ENCODE data around the gene TMEM145.

Gene TMEM145

DNA sequence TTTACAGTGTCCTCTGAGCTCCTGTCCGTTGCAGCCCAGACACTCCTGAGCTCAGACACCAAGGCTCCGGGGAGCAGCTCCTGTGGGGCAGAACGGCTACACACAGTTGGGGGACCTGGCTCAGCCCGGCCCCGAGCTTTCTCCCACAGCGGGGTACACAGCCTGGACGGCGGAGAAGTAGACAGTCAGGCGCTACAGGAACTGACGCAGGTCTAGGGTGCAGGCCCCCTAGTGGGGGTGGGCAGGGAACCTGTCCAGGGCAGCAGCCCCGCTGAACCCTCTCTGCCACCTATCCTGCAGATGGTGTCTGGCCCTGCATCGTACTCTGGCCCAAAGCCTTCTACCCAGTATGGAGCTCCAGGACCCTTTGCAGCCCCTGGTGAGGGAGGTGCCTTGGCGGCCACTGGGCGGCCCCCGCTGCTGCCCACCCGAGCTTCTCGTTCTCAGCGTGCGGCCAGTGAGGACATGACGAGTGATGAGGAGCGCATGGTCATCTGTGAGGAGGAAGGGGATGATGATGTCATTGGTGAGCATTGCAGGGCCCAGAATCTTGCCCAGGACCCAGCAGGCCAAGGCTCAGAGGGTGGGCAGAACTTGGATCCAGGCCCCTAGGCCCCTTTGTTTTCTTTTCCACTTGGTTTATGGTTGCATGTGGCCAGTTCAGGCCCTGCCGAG, 24.1 kb upstream of the TMEM145 start:
- DNase-seq (ENCODE audit: low read depth, low spot score) = no peak

DNA sequence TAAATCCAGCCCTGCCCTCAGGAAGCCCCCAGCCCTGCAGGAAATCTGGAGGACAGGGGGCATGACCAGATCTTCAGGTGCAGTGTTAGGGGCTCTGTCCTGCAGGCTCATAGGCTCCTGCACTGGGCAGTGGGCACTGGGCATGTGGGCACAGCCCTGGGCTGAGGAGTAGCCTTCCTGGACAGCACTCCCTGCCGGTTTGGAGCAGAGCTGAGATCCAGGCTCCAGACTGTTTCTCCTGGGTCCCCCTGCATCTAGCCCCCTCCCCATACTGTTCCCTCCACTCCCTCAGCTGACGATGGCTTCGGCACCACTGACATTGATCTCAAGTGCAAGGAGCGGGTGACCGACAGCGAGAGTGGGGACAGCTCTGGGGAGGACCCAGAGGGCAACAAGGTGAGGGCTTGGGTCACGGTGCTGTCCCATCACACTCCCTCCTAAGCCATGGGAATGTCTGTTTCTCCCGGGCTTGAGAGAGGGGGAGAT, 23.5 kb upstream of the TMEM145 start:
- DNase-seq (ENCODE audit: low read depth, low spot score) = no peak

DNA sequence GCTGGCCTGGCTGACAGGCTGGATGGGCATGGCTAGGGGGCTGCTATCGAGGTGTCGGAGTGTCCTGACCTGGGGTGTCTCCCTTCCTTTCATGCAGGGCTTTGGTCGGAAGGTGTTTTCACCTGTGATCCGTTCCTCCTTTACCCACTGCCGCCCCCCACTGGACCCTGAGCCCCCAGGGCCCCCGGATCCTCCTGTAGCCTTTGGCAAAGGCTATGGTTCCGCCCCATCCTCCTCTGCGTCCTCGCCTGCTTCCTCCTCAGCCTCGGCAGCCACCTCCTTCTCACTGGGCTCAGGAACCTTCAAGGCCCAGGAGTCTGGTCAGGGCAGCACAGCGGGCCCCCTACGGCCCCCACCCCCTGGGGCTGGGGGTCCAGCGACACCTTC, 23.0 kb upstream of the TMEM145 start:
- no peak for DNase-seq (ENCODE audit: low read depth, low spot score)

DNA sequence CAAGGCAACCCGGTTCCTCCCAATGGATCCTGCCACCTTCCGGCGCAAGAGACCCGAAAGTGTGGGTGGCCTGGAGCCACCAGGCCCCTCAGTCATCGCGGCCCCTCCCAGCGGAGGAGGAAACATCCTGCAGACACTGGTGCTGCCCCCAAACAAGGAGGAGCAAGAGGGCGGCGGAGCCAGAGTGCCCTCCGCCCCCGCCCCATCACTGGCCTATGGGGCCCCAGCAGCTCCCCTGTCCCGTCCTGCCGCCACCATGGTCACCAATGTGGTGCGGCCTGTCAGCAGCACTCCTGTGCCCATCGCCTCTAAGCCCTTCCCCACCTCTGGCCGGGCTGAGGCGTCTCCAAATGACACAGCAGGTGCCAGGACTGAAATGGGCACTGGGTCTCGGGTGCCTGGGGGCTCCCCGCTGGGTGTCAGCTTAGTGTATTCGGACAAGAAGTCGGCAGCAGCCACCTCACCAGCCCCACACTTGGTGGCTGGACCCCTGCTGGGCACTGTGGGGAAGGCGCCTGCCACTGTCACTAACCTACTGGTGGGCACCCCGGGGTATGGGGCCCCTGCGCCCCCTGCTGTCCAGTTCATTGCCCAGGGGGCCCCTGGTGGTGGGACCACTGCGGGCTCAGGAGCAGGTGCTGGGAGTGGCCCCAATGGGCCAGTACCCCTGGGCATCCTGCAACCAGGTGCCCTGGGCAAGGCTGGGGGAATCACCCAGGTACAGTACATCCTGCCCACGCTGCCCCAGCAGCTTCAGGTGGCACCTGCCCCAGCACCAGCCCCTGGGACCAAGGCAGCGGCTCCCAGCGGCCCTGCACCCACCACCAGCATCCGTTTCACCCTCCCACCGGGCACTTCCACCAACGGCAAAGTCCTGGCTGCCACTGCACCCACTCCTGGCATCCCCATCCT, 22.3 kb upstream of the TMEM145 start:
- DNase-seq (ENCODE audit: low read depth, low spot score) = peak; percentile 44

DNA sequence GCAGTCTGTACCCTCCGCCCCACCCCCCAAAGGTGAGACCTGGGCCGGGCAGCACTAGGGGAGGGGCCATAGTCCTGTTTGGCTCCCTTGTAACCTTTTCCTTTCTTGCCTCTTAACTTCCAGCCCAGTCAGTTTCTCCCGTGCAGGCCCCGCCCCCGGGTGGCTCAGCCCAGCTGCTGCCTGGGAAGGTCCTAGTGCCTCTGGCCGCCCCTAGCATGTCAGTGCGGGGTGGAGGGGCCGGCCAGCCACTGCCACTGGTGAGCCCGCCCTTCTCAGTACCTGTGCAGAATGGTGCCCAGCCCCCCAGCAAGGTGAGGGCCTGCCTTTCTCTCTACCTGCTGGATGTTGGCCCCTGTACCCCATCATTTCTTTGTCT, 21.7 kb upstream of the TMEM145 start:
- DNase-seq (ENCODE audit: low read depth, low spot score) = peak; percentile 69

DNA sequence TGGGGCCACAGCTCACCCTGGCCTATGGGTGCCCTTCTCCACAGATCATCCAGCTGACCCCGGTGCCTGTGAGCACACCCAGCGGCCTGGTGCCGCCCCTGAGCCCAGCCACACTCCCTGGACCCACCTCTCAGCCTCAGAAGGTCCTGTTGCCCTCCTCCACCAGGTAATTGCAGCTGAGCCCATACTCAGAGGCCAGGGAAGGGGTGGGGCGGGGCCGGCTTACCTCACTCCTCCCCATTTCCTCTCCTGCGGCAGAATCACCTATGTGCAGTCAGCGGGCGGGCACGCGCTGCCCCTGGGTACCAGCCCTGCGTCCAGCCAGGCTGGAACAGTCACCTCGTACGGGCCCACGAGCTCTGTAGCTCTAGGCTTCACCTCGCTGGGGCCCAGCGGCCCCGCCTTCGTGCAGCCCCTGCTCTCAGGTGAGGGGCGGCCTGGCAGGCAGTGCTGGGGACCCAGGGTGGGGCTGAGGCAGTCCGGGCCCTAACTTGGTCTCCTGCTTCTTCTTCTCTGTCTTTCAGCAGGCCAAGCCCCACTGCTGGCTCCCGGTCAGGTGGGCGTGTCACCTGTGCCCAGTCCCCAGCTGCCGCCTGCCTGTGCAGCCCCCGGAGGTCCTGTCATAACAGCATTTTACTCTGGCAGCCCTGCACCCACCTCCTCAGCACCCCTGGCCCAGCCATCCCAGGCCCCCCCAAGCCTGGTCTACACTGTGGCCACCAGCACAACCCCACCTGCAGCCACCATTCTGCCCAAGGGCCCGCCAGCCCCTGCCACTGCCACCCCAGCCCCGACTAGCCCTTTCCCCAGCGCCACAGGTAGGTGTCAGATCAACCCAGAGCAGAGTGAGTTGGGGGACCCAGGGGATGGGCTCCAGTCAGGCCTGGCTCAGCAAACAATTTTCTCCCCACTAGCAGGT, 20.8 kb upstream of the TMEM145 start:
- no peak for DNase-seq (ENCODE audit: low read depth, low spot score)

DNA sequence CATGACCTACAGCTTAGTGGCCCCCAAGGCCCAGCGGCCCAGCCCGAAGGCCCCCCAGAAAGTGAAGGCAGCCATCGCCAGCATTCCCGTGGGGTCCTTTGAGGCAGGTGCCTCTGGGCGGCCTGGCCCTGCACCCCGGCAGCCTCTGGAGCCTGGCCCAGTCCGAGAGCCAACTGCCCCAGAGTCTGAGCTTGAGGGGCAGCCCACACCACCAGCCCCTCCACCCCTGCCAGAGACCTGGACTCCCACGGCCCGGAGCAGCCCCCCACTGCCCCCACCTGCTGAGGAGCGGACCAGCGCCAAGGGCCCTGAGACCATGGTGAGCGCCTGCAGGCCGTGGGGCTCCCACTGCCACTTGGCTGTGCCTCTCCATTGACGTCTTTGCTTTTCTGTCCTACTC, 20.1 kb upstream of the TMEM145 start:
- DNase-seq (ENCODE audit: low read depth, low spot score) = no peak

DNA sequence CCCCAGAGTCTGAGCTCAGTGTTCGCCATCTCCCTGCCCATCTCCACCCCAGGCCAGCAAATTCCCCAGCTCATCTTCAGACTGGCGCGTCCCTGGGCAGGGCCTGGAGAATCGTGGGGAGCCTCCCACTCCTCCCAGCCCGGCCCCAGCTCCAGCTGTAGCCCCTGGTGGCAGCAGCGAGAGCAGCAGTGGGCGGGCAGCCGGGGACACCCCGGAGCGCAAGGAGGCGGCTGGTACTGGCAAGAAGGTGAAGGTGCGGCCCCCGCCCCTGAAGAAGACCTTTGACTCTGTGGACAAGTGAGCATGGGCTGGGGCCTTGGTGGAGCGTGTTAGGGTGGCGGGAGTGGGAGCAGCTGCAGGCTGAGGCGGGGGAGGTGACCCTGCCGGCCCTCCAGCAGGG, 19.6 kb upstream of the TMEM145 start:
- DNase-seq (ENCODE audit: low read depth, low spot score) = no peak

DNA sequence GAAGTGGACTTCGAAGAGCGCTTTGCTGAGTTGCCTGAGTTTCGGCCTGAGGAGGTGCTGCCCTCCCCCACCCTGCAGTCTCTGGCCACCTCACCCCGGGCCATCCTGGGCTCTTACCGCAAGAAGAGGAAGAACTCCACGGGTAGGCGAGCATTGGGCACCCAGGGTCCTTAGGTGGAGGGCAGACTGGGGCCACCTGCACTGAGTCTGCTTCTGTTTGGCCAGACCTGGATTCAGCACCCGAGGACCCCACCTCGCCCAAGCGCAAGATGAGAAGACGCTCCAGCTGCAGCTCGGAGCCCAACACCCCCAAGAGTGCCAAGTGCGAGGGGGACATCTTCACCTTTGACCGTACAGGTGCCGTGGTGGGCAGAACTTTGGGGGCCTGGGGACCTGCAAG, 19.2 kb upstream of the TMEM145 start:
- DNase-seq (ENCODE audit: low read depth, low spot score) = no peak

DNA sequence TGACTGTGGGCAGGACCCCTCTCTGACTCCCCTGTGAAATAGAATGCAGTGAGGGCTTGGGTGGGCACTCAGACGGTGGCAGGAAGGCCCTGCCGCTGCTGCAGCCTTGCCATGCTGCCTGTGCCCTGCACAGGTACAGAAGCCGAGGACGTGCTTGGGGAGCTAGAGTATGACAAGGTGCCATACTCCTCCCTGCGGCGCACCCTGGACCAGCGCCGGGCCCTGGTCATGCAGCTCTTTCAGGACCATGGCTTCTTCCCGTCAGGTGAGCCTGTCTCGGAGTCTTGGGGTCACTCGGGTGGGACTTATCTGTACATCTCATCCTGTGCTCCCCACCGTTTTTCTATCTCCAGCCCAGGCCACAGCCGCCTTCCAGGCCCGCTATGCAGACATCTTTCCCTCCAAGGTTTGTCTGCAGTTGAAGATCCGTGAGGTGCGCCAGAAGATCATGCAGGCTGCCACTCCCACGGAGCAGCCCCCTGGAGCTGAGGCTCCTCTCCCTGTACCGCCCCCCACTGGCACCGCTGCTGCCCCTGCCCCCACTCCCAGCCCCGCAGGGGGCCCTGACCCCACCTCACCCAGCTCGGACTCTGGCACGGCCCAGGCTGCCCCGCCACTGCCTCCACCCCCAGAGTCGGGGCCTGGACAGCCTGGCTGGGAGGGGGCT, 18.5 kb upstream of the TMEM145 start:
- DNase-seq (ENCODE audit: low read depth, low spot score) = no peak

DNA sequence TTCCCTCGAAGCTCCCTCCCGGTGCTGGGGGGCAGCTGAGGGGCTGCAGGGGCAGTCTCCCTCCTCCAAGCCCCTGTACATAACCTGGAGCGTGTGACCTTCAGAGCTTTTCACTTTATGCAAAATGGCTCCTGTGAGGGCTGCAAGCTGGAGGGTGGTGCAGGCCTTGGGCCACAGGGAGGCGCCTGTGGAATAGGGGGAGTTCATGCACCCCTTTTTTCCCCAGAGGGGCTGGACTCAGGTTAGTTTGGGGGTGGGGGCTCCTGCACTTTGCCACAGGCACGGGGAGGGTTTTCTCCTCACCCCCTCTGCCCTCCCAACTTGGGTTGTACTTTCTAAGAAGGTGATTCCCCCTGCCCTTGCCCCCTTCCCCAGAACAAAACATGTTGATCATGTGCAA, 17.8 kb upstream of the TMEM145 start:
- no peak for DNase-seq (ENCODE audit: low read depth, low spot score)

DNA sequence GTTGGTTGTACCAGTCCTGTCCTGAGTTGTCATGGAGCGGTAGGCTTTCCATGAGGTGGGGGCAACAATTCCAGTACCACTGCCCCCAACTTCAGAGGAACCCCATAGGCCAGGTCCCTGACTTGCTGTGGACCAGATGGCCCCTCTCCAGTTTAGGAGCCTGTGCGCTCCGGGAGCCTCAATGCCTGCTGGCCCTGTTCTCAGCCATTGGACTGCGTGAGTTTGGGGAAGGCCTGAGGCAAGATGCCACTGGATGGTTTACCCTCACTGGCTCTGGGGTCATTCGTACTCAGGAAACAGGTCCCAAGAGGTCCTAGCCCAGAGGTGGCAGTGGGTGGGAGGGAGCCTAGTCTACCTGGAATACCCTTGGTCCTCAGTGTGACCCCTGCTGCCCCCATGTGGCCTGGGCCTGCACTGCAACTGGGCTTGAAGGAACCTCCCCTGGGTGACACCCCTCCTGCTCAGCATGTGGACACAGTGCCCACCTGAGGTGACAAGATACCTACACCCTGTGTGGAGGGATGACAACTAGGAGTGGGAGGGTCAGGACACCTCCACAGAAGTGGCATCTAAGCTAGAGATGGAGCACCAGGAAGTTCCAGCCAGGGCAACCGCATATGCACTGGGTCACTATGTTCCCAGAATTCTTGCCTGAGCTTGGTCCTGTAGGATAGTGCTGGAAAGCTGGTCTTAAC, 17.1 kb upstream of the TMEM145 start:
- DNase-seq (ENCODE audit: low read depth, low spot score) = peak; percentile 89

DNA sequence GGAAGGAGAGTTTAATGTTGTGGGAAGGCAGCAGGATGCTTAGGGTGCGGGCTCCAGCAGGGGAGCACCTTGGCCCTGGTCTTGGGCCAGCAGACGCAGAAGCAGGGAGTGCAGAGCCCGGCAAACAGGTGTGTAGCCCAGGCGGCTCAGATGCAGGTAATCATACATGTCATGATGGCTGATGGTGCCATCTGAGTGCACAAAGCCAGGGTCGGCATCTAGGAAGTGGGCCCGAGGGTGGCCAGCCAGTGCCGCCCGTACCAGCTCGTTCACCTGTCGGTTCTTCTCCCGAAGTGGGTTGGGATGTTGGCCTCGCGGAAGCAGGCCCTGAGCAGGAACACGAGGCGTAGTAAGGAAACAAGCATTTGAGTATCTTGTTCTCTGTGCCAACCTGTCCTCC, 16.1 kb upstream of the TMEM145 start:
- no peak for DNase-seq (ENCODE audit: low read depth, low spot score)

DNA sequence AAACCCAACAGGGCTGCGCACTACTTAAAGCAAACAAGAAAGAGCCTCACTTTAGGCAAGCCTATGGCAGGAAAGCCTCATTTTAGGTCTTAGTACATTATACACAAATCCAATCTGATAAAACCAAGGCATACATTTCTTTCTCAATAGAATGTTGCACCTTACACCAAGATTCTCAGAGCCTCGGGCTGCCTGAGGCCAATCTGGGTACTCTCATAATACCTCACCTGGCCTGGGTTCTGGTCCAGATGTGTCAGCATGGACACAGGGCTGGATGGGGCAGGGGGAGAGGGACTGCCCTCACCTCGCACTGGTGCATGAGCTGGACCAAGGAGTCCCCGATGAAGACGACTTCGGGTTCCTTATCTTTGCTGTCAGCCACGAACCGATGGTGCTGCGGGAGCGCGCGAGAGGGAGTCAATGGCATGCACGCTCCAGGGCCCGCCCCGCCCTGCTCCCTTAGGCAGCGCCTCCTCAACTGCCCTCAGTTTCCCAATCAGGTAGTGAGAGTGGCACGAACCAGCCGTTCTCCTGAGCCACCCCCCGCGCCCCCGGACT, 11.4 kb upstream of the TMEM145 start, which contains the start of gene PRR19:
Gene PRR19 (plus strand): TSS at position 487 of the 558 bp plus-strand sequence. CDS start 7,453 bp downstream, outside the sequence.
- DNase-seq (ENCODE audit: low read depth, low spot score) = no peak

DNA sequence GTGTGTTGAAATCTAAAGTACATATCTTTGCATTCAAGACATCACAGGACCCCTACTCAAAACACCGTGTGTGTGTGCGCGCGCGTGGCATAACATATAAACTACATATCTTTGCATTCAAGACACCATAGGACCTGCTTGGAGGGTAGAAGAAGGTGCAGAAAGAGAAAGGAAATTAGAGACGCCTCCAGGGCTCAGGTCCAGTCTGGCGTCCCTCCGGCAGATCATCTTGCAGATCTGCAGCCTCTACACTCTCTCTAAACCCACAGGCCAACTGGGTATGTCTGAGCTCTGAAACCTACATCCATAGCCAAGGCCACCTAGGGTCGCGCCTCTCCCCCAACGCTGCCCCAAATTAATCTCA, 10.0 kb upstream of the TMEM145 start:
- peak; percentile 27 for DNase-seq (ENCODE audit: low read depth, low spot score)

DNA sequence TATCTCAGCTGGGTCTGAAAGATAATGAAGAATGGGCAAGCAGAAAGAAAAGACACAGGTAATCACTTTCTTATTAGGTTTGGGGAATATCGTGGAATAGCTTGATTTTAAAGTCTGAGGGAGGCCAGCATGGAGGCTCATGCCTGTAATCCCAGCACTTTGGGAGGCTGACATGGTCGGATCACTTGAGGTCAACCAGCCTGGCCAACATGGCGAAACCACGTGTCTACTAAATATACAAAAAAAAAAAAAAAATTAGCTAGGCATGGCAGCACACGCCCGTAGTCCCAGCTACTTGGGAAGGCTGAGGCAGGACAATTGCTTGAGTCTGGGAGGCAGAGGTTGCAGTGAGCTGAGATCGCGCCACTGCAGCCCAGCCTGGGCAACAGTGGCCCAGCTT, 9.2 kb upstream of the TMEM145 start:
- DNase-seq (ENCODE audit: low read depth, low spot score) = no peak

DNA sequence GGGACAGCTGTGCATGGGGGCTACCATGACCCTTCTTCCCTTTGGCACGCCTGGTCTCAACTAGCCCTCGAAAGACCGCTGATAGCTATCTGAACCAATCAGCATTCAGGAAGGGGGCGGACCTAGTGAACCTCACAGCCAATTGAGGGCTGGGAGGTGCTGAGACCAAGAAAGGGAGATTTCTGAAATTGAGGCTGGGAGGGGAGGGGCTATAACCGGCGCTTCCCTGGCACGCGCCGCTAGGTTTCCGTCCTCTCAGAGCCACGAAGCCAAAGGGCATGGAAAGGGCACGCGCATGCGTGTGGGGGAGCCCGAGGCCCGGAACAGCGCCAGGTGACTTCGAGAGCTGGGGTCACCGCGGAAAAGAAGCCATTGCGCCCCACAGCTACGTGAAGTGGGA, 6.5 kb upstream of the TMEM145 start:
- DNase-seq (ENCODE audit: low read depth, low spot score) = peak; percentile 30

DNA sequence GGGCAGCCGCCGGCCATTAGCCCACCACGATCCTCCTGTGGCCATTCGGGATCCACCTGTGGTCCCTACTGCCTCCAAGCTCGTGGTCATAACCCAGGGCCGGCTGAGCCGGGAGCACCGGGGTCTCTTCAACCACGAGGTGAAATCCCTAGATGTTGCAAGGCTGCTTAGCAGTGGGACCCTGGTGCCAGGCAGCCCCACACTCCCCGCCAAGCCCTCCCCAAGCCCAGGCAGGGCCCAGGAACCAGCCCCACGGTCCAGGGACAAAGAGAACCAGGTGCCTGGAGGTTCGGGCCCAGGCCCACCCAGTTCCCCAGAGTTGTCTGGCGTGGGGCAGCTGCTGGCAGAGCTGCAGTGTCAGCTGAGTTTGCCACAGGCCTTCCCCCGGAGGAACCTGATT, 3.4 kb upstream of the TMEM145 start:
- DNase-seq (ENCODE audit: low read depth, low spot score) = no peak

DNA sequence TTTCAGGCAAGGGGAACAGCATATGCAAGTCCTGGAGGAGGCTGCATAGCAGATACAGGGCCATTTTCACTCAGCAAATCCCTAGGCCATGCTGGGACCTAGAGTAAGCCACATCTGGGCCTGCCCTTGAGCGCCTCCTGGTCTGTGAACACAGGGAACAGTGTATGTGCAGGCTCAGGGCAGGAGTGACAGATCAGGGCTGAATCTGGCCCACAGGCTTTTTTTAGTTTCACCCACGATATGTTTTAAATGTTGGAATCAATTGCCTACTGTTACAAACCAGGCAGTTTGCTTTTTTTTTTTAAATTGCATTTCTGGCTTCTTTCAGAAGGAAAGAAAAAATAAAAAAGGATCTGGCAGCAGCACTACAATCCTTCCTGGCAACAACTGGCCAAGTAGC, 1.5 kb upstream of the TMEM145 start:
- peak; percentile 28 for DNase-seq (ENCODE audit: low read depth, low spot score)

DNA sequence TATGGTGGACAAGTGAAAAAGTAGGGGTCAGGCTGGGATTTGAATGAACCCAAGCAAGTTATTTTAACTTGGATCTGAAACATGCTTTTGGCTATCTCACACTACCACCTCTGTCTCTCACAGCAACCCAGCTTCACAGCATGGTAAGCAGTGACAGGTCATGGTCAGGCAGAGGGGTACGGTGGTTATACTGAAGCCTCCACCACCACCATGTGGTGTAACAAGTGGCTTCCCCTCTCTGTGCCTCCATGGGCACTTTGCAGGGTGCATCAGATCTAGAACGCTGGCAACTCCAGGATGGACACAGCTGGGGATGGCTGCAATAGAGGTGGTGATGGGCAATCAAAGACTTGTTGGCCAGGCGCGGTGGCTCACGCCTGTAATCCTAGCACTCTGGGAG, 739 bp upstream of the TMEM145 start:
- no peak for DNase-seq (ENCODE audit: low read depth, low spot score)
